HUES48 (cell line): ENCODE results near the gene CNIH3.

Experiments used
- H3K27ac ChIP-seq: one replicate; pipeline ENCODE4 v1.7.0; 2013; ENCODE audit warnings: low read depth, low read length, inconsistent platforms
- H3K27me3 ChIP-seq: 2 replicates; pipeline ENCODE4 v1.6.1; 2013; ENCODE audit warnings: mild to moderate bottlenecking, low read length; ENCODE audit not compliant: control insufficient read depth, insufficient read depth
- H3K36me3 ChIP-seq: 2 replicates; pipeline ENCODE4 v1.6.1; 2013; ENCODE audit warnings: low read length; ENCODE audit not compliant: control insufficient read depth, insufficient read depth
- H3K4me1 ChIP-seq: 2 replicates; pipeline ENCODE4 v1.6.1; 2013; ENCODE audit warnings: mild to moderate bottlenecking, low read length; ENCODE audit not compliant: control insufficient read depth, insufficient read depth
- H3K4me3 ChIP-seq: 2 replicates; pipeline ENCODE4 v1.5.1; 2013; ENCODE audit warnings: mild to moderate bottlenecking, low read depth, low read length
- H3K9ac ChIP-seq: 2 replicates; pipeline ENCODE4 v1.6.1; 2013; ENCODE audit warnings: mild to moderate bottlenecking, low read depth, low read length, moderate library complexity
- H3K9me3 ChIP-seq: 2 replicates; pipeline ENCODE4 v1.6.1; 2013; ENCODE audit warnings: low read length; ENCODE audit not compliant: control insufficient read depth, insufficient read depth

CNIH3 gene

DNA sequence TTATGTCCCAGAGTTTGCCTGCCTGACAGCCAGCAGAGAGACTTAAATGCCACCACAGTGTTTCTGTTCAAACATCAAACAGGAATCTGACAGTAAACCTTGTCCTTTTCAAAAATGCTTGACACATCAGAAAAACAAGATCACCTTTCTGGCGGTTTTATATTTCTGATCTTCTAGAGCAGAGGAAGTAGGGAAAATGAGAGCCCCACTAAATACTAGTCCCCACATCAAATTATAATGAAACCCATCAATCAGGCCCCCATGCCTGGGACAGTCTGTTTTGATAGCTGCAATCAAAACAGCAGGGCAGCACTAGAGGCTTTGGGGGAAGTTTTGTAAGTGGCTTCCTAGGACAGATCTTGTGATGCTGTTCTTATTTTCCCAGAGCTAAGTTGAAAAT, 129.3 kb downstream of the CNIH3 start:
- no peak overlapping the region for H3K27ac ChIP-seq
- H3K9me3 ChIP-seq: no peaks in the 10 kb centered on the region
- H3K4me3 ChIP-seq: no peak overlapping the region
- H3K4me1 ChIP-seq: no peaks in the 10 kb centered on the region
- H3K27me3 ChIP-seq: no peaks in the 10 kb centered on the region
- H3K36me3 ChIP-seq: no peaks in the 10 kb centered on the region
- H3K9ac ChIP-seq: no peak overlapping the region

DNA sequence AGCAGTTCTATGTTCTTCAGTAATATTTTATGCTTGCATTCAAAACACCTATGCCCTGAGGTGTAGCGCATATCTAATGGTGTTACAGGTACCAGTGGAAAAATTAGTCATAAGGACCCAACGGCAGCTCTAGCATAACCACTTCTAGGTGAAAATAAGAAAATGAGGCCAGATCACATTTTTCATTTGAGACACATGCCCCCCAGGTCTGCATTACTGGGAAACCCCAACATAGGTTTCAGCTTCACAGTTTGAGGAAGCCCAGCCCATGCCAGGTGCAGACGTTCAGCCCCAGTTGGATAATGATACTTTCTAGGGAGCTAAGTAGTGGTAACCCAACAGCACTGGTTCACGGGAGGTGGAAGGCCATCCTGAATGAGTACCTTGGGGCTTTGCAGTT, 129.8 kb downstream of the CNIH3 start:
- Histone ChIP-seq H3K36me3 (no peaks in the 10 kb centered on the region), H3K4me3 (no peak overlapping the region), H3K9me3 (no peaks in the 10 kb centered on the region), H3K4me1 (no peaks in the 10 kb centered on the region), H3K9ac (no peak overlapping the region), H3K27ac (no peak overlapping the region), H3K27me3 (no peaks in the 10 kb centered on the region)

DNA sequence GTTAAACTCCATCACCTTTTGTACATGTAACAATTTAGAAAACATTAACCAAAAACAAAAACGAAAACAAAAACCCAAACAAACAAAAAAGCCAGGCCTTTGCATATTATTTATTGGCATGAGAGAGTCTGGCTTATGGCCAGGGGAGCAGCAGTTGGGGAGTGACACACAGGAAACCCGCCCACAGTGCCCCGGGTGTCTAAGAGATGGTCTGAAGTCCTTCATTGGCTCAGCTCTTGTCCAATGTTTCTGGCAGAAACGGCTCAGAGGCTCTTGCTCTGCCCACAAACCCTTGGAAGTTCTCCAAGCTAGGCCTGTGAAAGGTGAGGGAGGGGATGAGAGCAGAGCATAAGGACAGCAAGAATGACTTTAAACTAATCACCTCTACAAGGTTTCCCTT, 131.5 kb downstream of the CNIH3 start:
- Histone ChIP-seq H3K4me3 (no peak overlapping the region), H3K4me1 (no peaks in the 10 kb centered on the region), H3K27ac (no peak overlapping the region), H3K27me3 (no peaks in the 10 kb centered on the region), H3K9me3 (no peaks in the 10 kb centered on the region), H3K36me3 (no peaks in the 10 kb centered on the region), H3K9ac (no peak overlapping the region)

DNA sequence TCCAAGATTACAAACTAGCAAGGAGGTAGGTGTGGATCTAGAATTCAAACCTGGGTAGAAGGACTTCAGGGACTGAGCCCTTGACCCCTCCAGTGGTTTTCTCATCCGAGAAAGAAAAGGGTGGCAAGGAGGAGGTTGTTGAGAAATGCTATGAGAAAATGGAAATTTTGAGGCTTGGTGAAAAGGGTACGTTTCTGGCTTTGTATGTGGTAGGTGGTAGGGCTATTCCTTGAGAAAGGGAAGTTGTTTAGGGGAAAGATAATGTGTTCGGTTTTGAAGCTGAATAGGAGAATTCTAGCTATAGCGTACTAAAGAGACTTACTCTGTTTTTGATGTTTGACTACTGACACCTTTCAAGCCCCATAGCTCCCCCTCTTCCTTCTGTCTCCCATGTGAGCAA, 133.8 kb downstream of the CNIH3 start:
- Histone ChIP-seq H3K9me3 (no peaks in the 10 kb centered on the region), H3K27ac (no peak overlapping the region), H3K36me3 (no peaks in the 10 kb centered on the region), H3K4me1 (peaks cover 5% of the 10 kb centered on the region; the same call in 1 of the 2 replicates), H3K9ac (no peak overlapping the region), H3K27me3 (no peaks in the 10 kb centered on the region), H3K4me3 (no peak overlapping the region)

DNA sequence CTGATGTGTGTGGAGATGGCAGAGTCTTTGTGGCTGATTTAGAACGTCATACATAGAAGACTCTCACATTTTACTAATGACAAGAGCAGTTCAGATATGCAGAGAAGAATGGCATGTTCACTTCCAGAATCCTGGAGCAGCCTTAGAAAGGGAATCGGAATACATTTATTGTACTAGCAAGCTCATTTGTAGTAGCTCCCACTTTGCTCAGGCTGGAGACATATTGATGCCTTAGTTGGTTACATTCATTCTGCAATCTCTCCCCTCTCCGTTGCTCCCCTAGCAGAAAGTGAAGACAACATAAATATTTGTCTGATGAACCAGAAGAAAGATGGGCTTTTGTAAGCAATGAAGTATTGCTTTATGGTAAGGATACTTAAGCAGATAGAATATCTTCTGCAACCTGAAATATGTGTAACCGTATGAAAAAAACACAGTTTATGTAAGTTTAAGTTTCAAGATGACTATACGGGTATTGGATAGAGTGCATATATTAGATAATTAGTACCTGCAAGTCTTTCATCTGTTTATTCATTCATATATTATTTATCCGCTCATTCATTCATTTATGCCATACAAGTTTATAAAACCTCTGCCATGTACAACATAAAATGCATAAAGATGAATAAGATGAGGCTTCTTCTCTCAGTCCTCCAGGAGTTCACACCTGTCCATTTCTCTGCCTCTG, 135.7 kb downstream of the CNIH3 start:
- no peak overlapping the region for H3K27ac ChIP-seq
- H3K27me3 ChIP-seq: no peaks in the 10 kb centered on the region
- no peaks in the 10 kb centered on the region for H3K36me3 ChIP-seq

DNA sequence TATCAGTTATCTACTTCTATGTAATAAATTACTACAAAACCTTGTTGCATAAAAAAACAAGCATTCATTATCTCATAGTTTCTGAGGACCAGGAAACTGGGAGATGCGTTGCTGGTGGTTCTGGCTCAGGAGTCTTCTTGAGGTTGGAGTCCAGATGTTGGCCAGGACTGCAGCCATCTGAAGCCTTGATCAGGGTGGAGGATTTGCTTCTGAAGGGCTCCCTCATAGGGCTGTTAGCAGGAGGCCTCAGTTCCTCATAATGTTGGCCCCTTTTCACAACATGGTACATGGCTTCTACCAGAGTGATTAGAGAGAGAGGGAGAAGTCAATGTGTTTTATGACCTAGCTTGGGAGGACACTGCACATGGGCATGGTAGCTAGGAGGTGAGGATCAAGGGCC, 137.4 kb downstream of the CNIH3 start:
- Histone ChIP-seq H3K27ac (no peak overlapping the region), H3K4me3 (no peak overlapping the region), H3K9ac (no peak overlapping the region)

More for the DNA sequence above, 135.7 kb downstream of the CNIH3 start:
- H3K4me1 ChIP-seq: peaks cover 5% of the 10 kb centered on the region; the same call in 1 of the 2 replicates
- H3K9ac ChIP-seq: no peak overlapping the region
- no peaks in the 10 kb centered on the region for H3K9me3 ChIP-seq
- no peak overlapping the region for H3K4me3 ChIP-seq

DNA sequence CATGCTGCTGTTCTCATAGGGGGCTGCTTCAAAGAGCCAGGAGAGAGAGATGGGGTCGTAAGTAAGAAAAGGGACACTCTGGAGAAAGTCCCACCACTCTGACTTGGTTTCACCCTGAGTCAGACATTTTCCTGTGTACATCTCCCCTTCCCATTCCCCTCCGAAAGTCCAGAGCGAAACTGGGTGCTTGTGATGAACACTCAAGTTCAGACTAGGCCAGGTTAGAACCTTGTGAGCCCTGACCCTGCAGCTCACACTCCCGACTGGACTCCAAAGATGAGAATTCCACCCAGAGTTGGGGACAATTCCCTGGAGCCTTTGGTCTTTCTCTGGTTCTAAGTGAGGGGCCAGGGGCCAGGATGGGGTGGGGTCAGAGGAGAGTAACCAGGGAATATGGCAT, 139.5 kb downstream of the CNIH3 start:
- no peak overlapping the region for H3K9ac ChIP-seq
- no peaks in the 10 kb centered on the region for H3K9me3 ChIP-seq
- no peak overlapping the region for H3K4me3 ChIP-seq

More for the DNA sequence above, 137.4 kb downstream of the CNIH3 start:
- Histone ChIP-seq H3K36me3 (no peaks in the 10 kb centered on the region), H3K27me3 (no peaks in the 10 kb centered on the region), H3K4me1 (peaks cover 5% of the 10 kb centered on the region; the same call in 1 of the 2 replicates), H3K9me3 (no peaks in the 10 kb centered on the region)

DNA sequence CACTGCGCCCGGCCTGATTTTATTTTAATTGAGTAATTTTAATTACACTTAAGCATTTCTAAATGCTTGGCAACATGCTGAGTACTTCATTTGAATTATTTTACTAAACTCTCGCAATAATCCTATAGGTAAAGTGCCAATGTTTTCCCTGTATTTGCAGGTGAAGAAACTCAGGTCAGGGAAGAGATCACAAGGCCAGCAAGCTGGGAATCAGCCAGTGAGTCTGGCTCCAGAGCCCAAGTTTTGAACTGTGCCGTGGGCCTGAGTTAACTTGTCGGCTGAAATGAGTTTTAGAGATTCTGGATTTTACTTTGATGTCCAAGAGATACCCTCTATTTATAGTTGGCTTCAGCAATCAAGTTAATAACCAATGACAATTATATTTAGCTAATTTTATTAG, 141.4 kb downstream of the CNIH3 start:
- Histone ChIP-seq H3K4me1 (peaks cover 5% of the 10 kb centered on the region; the same call in 1 of the 2 replicates), H3K27me3 (no peaks in the 10 kb centered on the region), H3K27ac (no peak overlapping the region), H3K9me3 (no peaks in the 10 kb centered on the region), H3K36me3 (no peaks in the 10 kb centered on the region), H3K9ac (no peak overlapping the region), H3K4me3 (no peak overlapping the region)

More for the DNA sequence above, 139.5 kb downstream of the CNIH3 start:
- Histone ChIP-seq H3K27me3 (no peaks in the 10 kb centered on the region), H3K4me1 (peaks cover 5% of the 10 kb centered on the region; the same call in 1 of the 2 replicates), H3K27ac (no peak overlapping the region), H3K36me3 (no peaks in the 10 kb centered on the region)

DNA sequence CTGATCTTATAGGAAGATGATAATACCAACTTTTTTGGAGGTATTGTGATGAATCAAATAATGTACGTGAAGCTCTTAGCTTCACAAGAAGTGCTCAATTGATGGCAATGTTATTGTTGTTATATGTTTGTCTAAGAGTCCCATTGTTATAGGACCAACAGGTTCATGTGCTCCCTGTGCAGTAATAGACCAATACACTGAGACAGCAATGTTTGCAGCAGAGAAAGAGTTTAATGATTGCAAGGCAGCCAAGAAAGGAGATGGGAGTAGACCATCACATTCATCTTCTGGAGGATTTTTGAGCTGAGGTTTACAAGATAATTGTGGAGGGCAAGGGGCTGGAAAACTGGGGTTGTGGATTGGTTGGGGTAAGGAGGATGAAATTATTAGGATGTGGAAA, 143.0 kb downstream of the CNIH3 start:
- H3K36me3 ChIP-seq: no peaks in the 10 kb centered on the region
- H3K9me3 ChIP-seq: no peaks in the 10 kb centered on the region
- H3K27me3 ChIP-seq: no peaks in the 10 kb centered on the region
- H3K9ac ChIP-seq: no peak overlapping the region
- H3K4me3 ChIP-seq: no peak overlapping the region
- no peak overlapping the region for H3K27ac ChIP-seq
- peaks cover 4% of the 10 kb centered on the region; the same call in 1 of the 2 replicates for H3K4me1 ChIP-seq

DNA sequence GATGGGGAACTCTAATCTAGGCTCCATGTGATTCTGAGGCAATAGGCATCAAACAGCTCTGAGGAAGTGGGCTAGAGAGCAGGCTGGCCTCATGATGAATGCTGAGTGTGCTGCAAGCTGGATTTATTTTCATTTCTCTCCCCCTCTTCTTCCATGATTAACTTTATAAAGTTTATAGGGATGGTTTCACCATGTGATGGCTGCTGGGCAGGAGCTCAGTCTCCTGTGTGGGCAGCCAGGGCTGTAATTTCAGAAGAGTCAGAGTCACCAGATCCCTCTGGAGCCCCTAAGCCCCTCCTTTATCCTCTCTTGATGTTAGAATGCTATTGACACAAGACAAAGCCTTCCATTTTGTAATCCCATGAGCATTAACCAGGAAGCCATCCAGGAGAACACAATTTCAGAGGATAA, 143.6 kb downstream of the CNIH3 start:
- H3K4me1 ChIP-seq: no peaks in the 10 kb centered on the region
- no peaks in the 10 kb centered on the region for H3K27me3 ChIP-seq
- no peak overlapping the region for H3K9ac ChIP-seq
- H3K4me3 ChIP-seq: no peak overlapping the region
- H3K9me3 ChIP-seq: no peaks in the 10 kb centered on the region
- no peak overlapping the region for H3K27ac ChIP-seq
- H3K36me3 ChIP-seq: no peaks in the 10 kb centered on the region

DNA sequence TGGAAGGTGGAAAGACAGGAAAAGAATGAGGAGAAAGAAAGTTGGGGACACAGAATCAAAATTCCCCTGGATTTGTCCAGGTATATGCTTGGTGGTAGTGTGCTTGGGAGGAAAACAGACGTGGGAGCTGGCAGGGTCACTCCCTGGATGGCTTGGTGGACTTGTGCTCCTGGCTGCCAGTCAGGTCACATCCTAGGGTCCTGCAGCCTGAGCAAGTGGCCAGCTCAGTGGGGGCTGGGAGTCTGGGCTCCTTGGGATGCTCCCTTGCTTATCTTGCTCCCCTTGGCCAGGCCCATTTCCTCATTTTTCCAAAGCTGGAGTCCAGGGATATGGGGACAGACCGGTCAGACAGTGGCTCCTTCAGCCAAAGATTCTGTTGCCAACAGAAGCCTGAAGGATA, 144.0 kb downstream of the CNIH3 start:
- Histone ChIP-seq H3K27me3 (no peaks in the 10 kb centered on the region), H3K4me1 (no peaks in the 10 kb centered on the region), H3K36me3 (no peaks in the 10 kb centered on the region), H3K27ac (no peak overlapping the region), H3K4me3 (no peak overlapping the region), H3K9ac (no peak overlapping the region), H3K9me3 (no peaks in the 10 kb centered on the region)
